Fibroblast of the aortic adventitia (primary cell): Measurements from ENCODE around the gene MATK. TPM values are rescaled to one million over a fixed set of nuclear protein-coding genes. Genes with fewer than 3 reads are reported as not detected.

Experiments used
- DNase-seq: peaks from one replicate; pipeline ENCODE4 v3.0.0-alpha.2; 2010; ENCODE audit warnings: low read depth
- H3K4me3 ChIP-seq: 2 replicates; pipeline ENCODE4 v1.5.1; 2011; ENCODE audit warnings: low read depth, mild to moderate bottlenecking, control low read depth, low read length, moderate library complexity
- CTCF ChIP-seq: IDR thresholded peaks from 2 replicates; pipeline ENCODE4 v1.5.1; 2011; ENCODE audit warnings: mild to moderate bottlenecking, low read length, control low read depth, inconsistent platforms; ENCODE audit not compliant: insufficient read depth
- total RNA-seq: library from RNA; depleted of rRNA; stranded (reverse); fragments of >200 nt; gene quantifications from 2 replicates; pipeline ENCODE4 v1.2.3, GENCODE V29; 2012; ENCODE audit warnings: low replicate concordance

The MATK gene
- total RNA-seq, 1 donor = not detected

DNA sequence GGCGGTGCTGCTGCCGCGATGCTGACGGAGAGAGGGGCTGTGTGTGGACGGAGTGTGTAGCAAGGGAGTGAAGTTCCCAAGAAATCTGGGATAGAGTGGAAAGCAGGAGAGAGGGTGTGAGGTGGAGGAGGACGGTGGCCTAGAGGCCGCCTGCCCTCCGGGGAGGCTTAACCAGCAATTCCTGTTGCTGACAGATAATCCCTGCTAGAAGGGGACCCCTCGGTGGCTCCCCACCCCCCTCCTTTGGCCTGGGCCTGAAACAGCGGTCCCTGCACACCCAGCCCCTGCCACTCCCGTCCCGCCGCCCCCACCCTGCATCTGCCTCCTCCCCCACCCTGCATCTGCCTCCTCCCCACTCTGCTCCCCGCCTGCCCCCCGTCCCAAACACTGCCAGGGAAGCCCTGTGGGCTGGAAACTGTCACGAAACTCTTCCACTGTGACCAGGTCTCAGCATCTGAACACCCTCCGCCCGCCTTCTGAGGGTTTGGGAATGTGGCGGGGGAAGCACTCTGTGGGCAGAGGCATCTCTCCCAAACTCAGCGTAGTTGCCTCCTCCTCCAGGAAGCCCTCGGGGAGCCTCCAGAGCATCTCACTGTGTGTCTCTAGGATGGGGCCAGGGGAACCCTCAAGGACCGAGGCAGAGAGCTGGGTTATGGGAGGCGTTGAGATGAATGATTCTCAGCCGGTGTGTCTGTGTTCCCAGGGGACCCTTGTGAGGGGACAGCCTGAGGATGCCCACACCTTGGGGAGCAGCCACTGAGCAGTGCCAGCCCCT is 17.1 kb upstream of the MATK start:
- H3K4me3 ChIP-seq = no peak overlapping the region
- no peak for DNase-seq
- TF ChIP-seq CTCF = no peak

DNA sequence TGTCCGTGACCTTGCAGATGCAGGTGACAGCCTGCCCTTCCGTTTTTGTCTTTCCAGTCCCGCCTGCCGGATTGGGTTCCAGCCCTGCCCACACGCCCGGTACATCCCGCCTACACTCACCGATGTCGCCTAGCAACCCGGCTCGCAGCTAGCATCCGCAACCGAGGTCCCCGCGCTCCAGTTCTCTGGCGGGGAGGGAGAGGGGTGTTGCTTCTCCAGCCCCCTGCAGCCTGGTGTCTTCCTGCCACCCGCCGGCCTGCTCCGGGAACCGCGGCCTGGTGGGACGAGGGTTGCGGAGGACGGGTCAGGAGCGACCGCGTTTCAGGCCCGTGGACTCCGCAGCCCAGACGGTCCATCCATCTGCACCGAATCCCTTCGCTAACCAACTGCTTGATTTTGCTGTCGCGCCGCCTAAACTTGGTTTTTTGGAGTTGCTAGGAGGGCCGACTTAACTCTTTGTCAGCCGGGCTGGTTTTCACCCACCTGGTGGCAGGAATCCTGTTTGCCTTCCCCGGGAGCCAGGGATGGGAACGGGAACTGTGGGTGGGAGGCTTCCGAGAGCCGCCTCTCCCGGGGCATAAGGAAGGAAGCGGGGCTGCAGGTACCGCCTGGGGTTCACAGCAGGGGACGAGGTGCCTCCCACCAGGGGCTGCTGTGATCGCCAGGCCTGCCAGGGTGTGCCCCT is 15.4 kb upstream of the MATK start:
- peak; percentile 43 for TF ChIP-seq CTCF
- DNase-seq = peak; percentile 2
- H3K4me3 ChIP-seq = peak overlapping the region; percentile 9

GRCh38 chr19:3800996-3801395 is 14.8 kb upstream of the MATK start:
- H3K4me3 ChIP-seq = no peak overlapping the region
- no peak for DNase-seq
- TF ChIP-seq CTCF = no peak

DNA sequence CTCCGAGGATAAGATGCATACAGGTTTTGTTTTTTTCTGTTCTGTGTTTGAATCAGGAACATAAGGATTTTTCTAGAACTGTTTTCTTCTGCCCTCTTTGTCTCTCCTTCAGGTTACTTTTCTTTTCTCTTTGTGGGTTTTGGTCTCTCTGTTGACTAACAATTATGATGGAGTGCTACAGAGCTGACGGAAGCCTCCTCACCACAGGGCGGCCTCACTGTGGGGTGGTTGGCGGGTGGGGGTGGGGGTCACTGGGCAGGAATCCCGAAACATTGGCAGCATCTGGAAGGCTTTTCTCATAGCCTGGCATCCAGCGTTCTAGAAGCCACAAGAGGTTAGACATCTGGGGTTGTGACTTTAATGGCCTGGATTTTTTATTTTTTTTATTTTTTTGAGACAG is 12.0 kb upstream of the MATK start:
- H3K4me3 ChIP-seq = no peak overlapping the region
- no peak for TF ChIP-seq CTCF
- DNase-seq = no peak

DNA sequence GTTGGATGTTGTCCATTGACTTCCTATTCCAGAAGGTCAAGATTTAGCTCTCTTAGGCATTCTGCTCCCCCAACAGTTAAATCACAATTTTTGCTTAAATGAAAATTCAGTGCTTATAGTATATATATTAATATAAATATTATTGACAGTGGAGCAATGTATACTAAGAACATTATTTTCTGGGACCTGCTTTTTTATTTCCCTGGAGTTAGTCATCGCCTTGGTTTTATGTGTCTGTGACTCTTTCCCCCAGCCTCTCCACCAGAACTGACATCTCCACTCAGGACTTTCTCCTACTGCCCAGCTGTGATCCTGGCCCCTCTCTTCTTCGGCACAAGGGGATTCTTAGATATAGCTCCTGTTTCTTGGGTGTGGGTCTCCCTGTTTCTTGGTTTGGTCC is 10.2 kb upstream of the MATK start:
- no peak for TF ChIP-seq CTCF
- H3K4me3 ChIP-seq = no peak overlapping the region
- no peak for DNase-seq

DNA sequence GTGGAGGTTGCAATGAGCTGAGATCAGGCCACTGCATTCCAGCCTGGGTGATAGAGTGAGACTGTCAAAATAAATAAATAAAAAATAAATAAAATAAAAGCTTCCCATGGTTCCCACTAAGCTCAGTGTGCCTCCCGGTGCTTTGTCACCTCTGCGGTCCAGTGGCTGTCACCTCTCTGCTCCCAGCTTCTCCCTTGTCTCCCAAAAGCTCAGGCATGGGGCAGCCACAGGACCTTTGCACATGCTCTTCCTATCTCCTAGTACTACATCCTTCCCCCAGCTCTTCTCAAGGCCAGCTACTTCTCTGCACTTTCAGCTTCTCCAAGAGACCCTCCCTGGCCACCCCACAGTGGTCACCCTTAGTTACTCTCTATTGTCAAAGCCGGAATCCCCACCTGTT is 7.6 kb upstream of the MATK start:
- DNase-seq = no peak
- TF ChIP-seq CTCF = no peak

More for the DNA sequence above, 7.6 kb upstream of the MATK start:
- H3K4me3 ChIP-seq = no peak overlapping the region
